OCI-LY1 (cell line): Measurements from ENCODE around the gene SPATA1.

ENCODE experiments used
- H2AFZ ChIP-seq: fragments of 200-600 bp; sonication (generic), shearing (Covaris generic); 2 replicates; pipeline ENCODE4 v1.6.0; 2014; ENCODE audit warnings: antibody characterized with exemption, mild to moderate bottlenecking, low read length
- H3F3A ChIP-seq: fragments of 200-600 bp; sonication (generic), shearing (Covaris generic); 2 replicates; pipeline ENCODE4 v1.6.0; 2014; ENCODE audit warnings: mild to moderate bottlenecking, antibody characterized with exemption, low read length, moderate library complexity; ENCODE audit not compliant: insufficient read depth
- H3K27ac ChIP-seq: fragments of 200-600 bp; sonication (generic); 2 replicates; pipeline ENCODE4 v1.5.1; 2014; ENCODE audit warnings: low read length, mixed run types, mild to moderate bottlenecking, low read depth; ENCODE audit not compliant: poor library complexity, severe bottlenecking
- H3K27me3 ChIP-seq: fragments of 200-600 bp; sonication (generic); 2 replicates; pipeline ENCODE4 v1.6.0; 2014; ENCODE audit warnings: antibody characterized with exemption, mild to moderate bottlenecking, low read length, moderate library complexity; ENCODE audit not compliant: insufficient read depth
- H3K36me3 ChIP-seq: fragments of 200-600 bp; sonication (generic); 2 replicates; pipeline ENCODE4 v1.6.1; 2014; ENCODE audit warnings: mild to moderate bottlenecking, antibody characterized with exemption, low read length, moderate library complexity, mixed read lengths; ENCODE audit not compliant: insufficient read depth
- H3K4me1 ChIP-seq: fragments of 200-600 bp; sonication (generic); 2 replicates; pipeline ENCODE4 v1.5.1; 2014; ENCODE audit warnings: mild to moderate bottlenecking, low read length, moderate library complexity; ENCODE audit not compliant: insufficient read depth, severe bottlenecking
- H3K4me2 ChIP-seq: fragments of 200-600 bp; sonication (generic), shearing (Covaris generic); 2 replicates; pipeline ENCODE4 v1.6.1; 2014; ENCODE audit warnings: low read length
- H3K4me3 ChIP-seq: fragments of 200-600 bp; sonication (generic); 2 replicates; pipeline ENCODE4 v1.5.1; 2014; ENCODE audit warnings: low read length, low read depth, mild to moderate bottlenecking, mixed read lengths; ENCODE audit not compliant: poor library complexity, severe bottlenecking
- H3K79me2 ChIP-seq: fragments of 200-600 bp; shearing (Covaris generic); 2 replicates; pipeline ENCODE4 v1.6.1; 2016; ENCODE audit warnings: mixed run types, low read length, mixed read lengths; ENCODE audit not compliant: insufficient read depth
- H3K9ac ChIP-seq: fragments of 200-600 bp; sonication (generic), shearing (Covaris generic); 2 replicates; pipeline ENCODE4 v1.6.1; 2014; ENCODE audit warnings: mild to moderate bottlenecking, low read length, mixed read lengths
- H3K9me2 ChIP-seq: fragments of 200-600 bp; sonication (generic), shearing (Covaris generic); 2 replicates; pipeline ENCODE4 v1.6.1; 2014; ENCODE audit warnings: low read depth, mild to moderate bottlenecking, low read length, mixed read lengths
- H3K9me3 ChIP-seq: fragments of 200-600 bp; shearing (Covaris generic); 2 replicates; pipeline ENCODE4 v1.6.1; 2014; ENCODE audit warnings: low read length, mixed read lengths
- H4K20me1 ChIP-seq: fragments of 200-600 bp; sonication (generic), shearing (Covaris generic); 2 replicates; pipeline ENCODE4 v1.6.0; 2016; ENCODE audit warnings: mild to moderate bottlenecking, low read length; ENCODE audit not compliant: insufficient read depth
- CTCF ChIP-seq: fragments of 200-600 bp; sonication (generic), shearing (Covaris generic); IDR thresholded peaks from 2 replicates; pipeline ENCODE4 v1.5.1; 2017; ENCODE audit warnings: mild to moderate bottlenecking, antibody characterized with exemption, low read length, moderate library complexity, mixed read lengths
- EZH2 ChIP-seq: fragments of 200-600 bp; sonication (generic), shearing (Covaris generic); IDR thresholded peaks from 2 replicates; pipeline ENCODE4 v1.8.0; 2017; ENCODE audit warnings: borderline replicate concordance, mixed run types, mild to moderate bottlenecking, antibody characterized with exemption, low read length, moderate library complexity, mixed read lengths

SPATA1 gene

GRCh38 chr1:84510668-84511067 is 4.5 kb downstream of the SPATA1 start:
- Histone ChIP-seq H3K4me3 (no peak overlapping the region), H3K27ac (no peak overlapping the region), H3K27me3 (no peaks in the 10 kb centered on the region), H3K9me2 (no peaks in the 10 kb centered on the region), H4K20me1 (no peaks in the 10 kb centered on the region), H3K9ac (no peak overlapping the region), H3K79me2 (no peaks in the 10 kb centered on the region), H3K36me3 (no peaks in the 10 kb centered on the region), H2AFZ (no peak overlapping the region), H3K9me3 (peaks cover 7% of the 10 kb centered on the region; the same call in 1 of the 2 replicates), H3K4me1 (peaks cover 10% of the 10 kb centered on the region), H3K4me2 (no peak overlapping the region), H3F3A (no peaks in the 10 kb centered on the region)
- TF ChIP-seq CTCF = no peak
- TF ChIP-seq EZH2 = no peak

- Histone ChIP-seq H2AFZ (no peak overlapping the region), H3K79me2 (no peaks in the 10 kb centered on the region), H3K27ac (no peak overlapping the region), H3K4me3 (no peak overlapping the region), H3K9ac (no peak overlapping the region), H3K4me1 (no peaks in the 10 kb centered on the region), H3K36me3 (no peaks in the 10 kb centered on the region), H3K4me2 (no peak overlapping the region), H3K27me3 (no peaks in the 10 kb centered on the region), H4K20me1 (no peaks in the 10 kb centered on the region), H3K9me3 (no peaks in the 10 kb centered on the region), H3K9me2 (no peaks in the 10 kb centered on the region), H3F3A (no peaks in the 10 kb centered on the region)
- TF ChIP-seq CTCF (no peak), EZH2 (no peak)
These were observed 18.4 kb downstream of the SPATA1 start for GRCh38 chr1:84524590-84524989.

GRCh38 chr1:84525779-84526178 is 19.6 kb downstream of the SPATA1 start:
- Histone ChIP-seq H3F3A (no peaks in the 10 kb centered on the region), H4K20me1 (no peaks in the 10 kb centered on the region), H3K4me2 (no peak overlapping the region), H3K36me3 (no peaks in the 10 kb centered on the region), H3K9ac (no peak overlapping the region), H3K27ac (no peak overlapping the region), H3K9me2 (no peaks in the 10 kb centered on the region), H3K79me2 (no peaks in the 10 kb centered on the region), H3K4me3 (no peak overlapping the region), H3K4me1 (no peaks in the 10 kb centered on the region), H3K9me3 (no peaks in the 10 kb centered on the region), H2AFZ (no peak overlapping the region), H3K27me3 (no peaks in the 10 kb centered on the region)
- TF ChIP-seq CTCF (no peak), EZH2 (no peak)
